Measurements from ENCODE around the gene VGF.

DNA sequence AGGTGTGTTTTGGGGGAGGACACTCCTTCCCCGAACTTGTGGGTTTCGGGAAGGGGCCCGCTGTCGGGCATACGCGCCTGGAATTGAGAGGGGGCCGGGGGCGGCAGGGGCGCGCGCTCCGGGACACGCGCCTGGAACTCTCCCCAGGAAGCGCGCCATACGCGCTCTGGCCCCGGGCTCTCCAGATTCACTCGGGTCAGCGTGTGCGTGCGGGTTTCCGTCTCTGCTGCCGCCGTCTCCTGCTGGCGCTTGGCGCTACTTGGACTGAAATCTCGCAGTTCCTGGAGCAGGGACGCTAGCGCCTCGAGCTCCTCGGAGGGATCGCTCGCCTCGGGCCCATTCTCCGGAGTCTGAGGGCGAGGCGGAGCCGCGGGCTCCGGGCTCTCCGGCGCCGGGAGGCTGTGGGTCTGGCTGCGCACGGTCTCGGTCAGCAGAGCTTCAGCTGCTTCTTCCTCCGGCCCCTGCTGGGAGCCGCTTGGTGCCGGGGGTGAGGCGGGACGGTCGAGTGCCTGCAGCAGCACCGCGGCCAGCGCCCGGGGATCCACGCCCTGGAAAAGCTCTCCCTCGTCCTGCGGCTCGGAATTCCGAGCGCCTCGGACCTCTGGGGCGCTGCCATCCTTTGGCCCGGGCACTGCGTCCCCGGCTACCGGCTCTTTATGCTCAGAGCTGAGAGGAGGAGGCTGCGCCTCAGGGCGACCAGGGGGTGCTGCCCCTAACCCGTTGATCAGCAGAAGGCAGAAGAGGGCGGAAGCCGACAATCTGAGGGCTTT lies 1.1 kb downstream of the VGF start:
- TF ChIP-seq CTCF (IDR thresholded peaks at IDR 0.05) (no peak), POLR2A (IDR thresholded peaks at IDR 0.05) (no peak)
